Astrocyte (in vitro differentiated cells and primary cell): ENCODE data around the gene C2orf76. TPM values are rescaled to one million over a fixed set of nuclear protein-coding genes. Genes with fewer than 3 reads are reported as not detected.

ENCODE experiments used
- DNase-seq: peaks from one replicate; pipeline ENCODE4 v3.0.0-alpha.2; 2010; ENCODE audit warnings: low read depth
- FAIRE-seq: peaks from 2 replicates; lab custom pipeline; 2011; peaks lifted over from hg19 to GRCh38; lab: Jason Lieb, UNC
- H2AFZ ChIP-seq: 2 replicates; pipeline ENCODE4 v1.6.0; 2012; ENCODE audit warnings: low read depth, low read length, inconsistent platforms
- H3K27ac ChIP-seq: 2 replicates; pipeline ENCODE4 v1.5.1; 2011; ENCODE audit warnings: low read depth, low read length, inconsistent platforms
- H3K27me3 ChIP-seq: 2 replicates; pipeline ENCODE4 v1.6.0; 2011; ENCODE audit warnings: low read length, inconsistent platforms; ENCODE audit not compliant: insufficient read depth
- H3K36me3 ChIP-seq: 2 replicates; pipeline ENCODE4 v1.5.1; 2011; ENCODE audit warnings: low read length, inconsistent platforms; ENCODE audit not compliant: insufficient read depth
- H3K4me1 ChIP-seq: 2 replicates; pipeline ENCODE4 v1.5.1; 2011; ENCODE audit warnings: low read length, inconsistent platforms; ENCODE audit not compliant: insufficient read depth
- H3K4me2 ChIP-seq: 2 replicates; pipeline ENCODE4 v1.6.0; 2012; ENCODE audit warnings: low read length, inconsistent platforms
- H3K4me3 ChIP-seq: 2 replicates; pipeline ENCODE4 v1.5.1; 2011; ENCODE audit warnings: low read depth, mild to moderate bottlenecking, low read length, inconsistent platforms; ENCODE audit not compliant: insufficient read depth
- H3K79me2 ChIP-seq: 2 replicates; pipeline ENCODE4 v1.6.0; 2012; ENCODE audit warnings: mild to moderate bottlenecking, low read length, inconsistent platforms; ENCODE audit not compliant: insufficient read depth
- H3K9ac ChIP-seq: 2 replicates; pipeline ENCODE4 v1.6.0; 2012; ENCODE audit warnings: mild to moderate bottlenecking, low read length, inconsistent platforms
- H3K9me3 ChIP-seq: 2 replicates; pipeline ENCODE4 v1.5.1; 2012; ENCODE audit warnings: low read depth, mild to moderate bottlenecking, low read length, inconsistent platforms; ENCODE audit not compliant: insufficient read depth
- H4K20me1 ChIP-seq: 2 replicates; pipeline ENCODE4 v1.6.0; 2012; ENCODE audit warnings: low read length, inconsistent platforms; ENCODE audit not compliant: insufficient read depth
- H3K27ac Mint-ChIP-seq: one replicate; pipeline ENCODE4 v1.8.0; 2021; ENCODE audit warnings: mild to moderate bottlenecking, mixed read lengths; ENCODE audit not compliant: unreplicated experiment
- H3K27me3 Mint-ChIP-seq: one replicate; pipeline ENCODE4 v1.8.0; 2021; ENCODE audit warnings: low read depth, mixed read lengths; ENCODE audit not compliant: unreplicated experiment
- H3K36me3 Mint-ChIP-seq: one replicate; pipeline ENCODE4 v1.8.0; 2021; ENCODE audit warnings: low read depth, mixed read lengths; ENCODE audit not compliant: unreplicated experiment
- H3K4me1 Mint-ChIP-seq: one replicate; pipeline ENCODE4 v1.8.0; 2021; ENCODE audit warnings: low read depth, mixed read lengths; ENCODE audit not compliant: unreplicated experiment
- H3K4me3 Mint-ChIP-seq: one replicate; pipeline ENCODE4 v1.8.0; 2021; ENCODE audit warnings: mild to moderate bottlenecking, moderate library complexity, mixed read lengths; ENCODE audit not compliant: unreplicated experiment
- H3K9me3 Mint-ChIP-seq: one replicate; pipeline ENCODE4 v1.8.0; 2021; ENCODE audit warnings: mild to moderate bottlenecking, mixed read lengths; ENCODE audit not compliant: unreplicated experiment
- EZH2 ChIP-seq: IDR thresholded peaks from 2 replicates; pipeline ENCODE4 v1.6.1; 2012; ENCODE audit warnings: mild to moderate bottlenecking, low read length, inconsistent platforms; ENCODE audit not compliant: insufficient read depth
- total RNA-seq: library from RNA; stranded (reverse); gene quantifications from 2 replicates; pipeline ENCODE4 v1.2.1, GENCODE V29; 2021
- TF ChIP-seq, protein P1 (sequence below): IDR thresholded peaks from 2 replicates; pipeline ENCODE4 v1.5.1; 2011; ENCODE audit warnings: low read depth, mild to moderate bottlenecking, inconsistent platforms, low read length, moderate library complexity; ENCODE audit not compliant: insufficient read depth

C2orf76 gene
- total RNA-seq, 1 donor from 2014 or later: 9.2 TPM

DNA sequence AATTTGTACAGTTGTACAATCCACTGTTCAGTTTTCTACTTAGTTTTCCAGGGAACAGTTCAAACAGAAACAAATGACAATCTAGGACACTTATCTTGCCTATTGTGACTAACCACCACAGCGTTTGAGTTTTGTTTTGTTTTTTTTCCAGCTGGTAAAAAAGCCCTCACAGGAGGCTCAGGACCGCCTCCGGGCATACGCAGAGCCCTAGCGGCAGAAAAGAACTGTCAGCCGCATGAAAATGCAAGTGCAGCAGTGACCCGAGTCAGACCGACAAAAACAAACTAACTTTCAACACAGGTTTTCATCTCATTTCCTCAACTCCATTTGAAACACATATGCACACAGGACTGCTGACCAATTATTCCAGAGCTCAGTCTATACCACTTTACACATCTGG, 74.4 kb downstream of the C2orf76 start:
- Mint-ChIP-seq H3K4me3 (no peak overlapping the region), H3K36me3 (no peaks in the 10 kb centered on the region), H3K27ac (no peak overlapping the region), H3K27me3 (peaks cover 12% of the 10 kb centered on the region), H3K4me1 (peaks cover 4% of the 10 kb centered on the region), H3K9me3 (no peaks in the 10 kb centered on the region)
- peak overlapping the region; percentile 30 for H3K4me2 ChIP-seq
- H3K9me3 ChIP-seq: no peaks in the 10 kb centered on the region
- no peaks in the 10 kb centered on the region for H3K79me2 ChIP-seq
- H3K4me1 ChIP-seq: peaks cover 9% of the 10 kb centered on the region
- DNase-seq: peak; percentile 18
- no peaks in the 10 kb centered on the region for H3K27me3 ChIP-seq
- H3K9ac ChIP-seq: no peak overlapping the region
- no peak for FAIRE-seq
- no peak overlapping the region for H3K27ac ChIP-seq
- no peak overlapping the region for H3K4me3 ChIP-seq
- no peaks in the 10 kb centered on the region for H4K20me1 ChIP-seq
- TF ChIP-seq, protein P1, sequence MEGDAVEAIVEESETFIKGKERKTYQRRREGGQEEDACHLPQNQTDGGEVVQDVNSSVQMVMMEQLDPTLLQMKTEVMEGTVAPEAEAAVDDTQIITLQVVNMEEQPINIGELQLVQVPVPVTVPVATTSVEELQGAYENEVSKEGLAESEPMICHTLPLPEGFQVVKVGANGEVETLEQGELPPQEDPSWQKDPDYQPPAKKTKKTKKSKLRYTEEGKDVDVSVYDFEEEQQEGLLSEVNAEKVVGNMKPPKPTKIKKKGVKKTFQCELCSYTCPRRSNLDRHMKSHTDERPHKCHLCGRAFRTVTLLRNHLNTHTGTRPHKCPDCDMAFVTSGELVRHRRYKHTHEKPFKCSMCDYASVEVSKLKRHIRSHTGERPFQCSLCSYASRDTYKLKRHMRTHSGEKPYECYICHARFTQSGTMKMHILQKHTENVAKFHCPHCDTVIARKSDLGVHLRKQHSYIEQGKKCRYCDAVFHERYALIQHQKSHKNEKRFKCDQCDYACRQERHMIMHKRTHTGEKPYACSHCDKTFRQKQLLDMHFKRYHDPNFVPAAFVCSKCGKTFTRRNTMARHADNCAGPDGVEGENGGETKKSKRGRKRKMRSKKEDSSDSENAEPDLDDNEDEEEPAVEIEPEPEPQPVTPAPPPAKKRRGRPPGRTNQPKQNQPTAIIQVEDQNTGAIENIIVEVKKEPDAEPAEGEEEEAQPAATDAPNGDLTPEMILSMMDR: peak; percentile 34
- no peak for TF ChIP-seq EZH2
- no peak overlapping the region for H2AFZ ChIP-seq
- no peaks in the 10 kb centered on the region for H3K36me3 ChIP-seq

DNA sequence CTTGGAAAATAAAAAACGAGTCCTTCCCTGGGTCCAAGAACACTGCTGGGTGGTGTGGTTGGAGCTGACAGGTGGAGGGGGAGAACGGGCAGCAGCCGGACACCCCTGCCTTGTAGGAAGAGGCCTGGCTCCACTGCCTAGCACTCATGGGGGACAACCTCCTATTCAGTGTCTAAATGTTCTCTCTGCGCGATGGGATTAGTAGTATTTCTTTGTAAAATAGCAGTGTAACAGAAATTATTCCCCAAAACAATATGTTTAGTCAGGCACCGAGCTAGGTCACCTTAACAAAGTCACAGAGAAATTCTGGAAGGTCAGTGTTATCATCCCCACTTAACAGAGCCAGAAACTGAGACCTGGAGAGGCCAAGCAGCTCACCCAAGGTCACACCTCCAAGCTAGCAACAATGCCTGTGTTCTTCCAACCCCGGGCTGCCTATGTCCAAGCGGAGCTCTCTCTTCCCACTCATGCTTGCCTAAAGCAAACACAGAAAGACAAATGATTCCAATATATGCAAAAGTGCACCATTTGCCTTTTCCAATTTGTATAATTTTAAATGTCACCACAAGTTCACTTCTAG, 75.0 kb downstream of the C2orf76 start:
- FAIRE-seq: no peak

More for the DNA sequence above, 75.0 kb downstream of the C2orf76 start:
- DNase-seq: no peak
- no peak overlapping the region for H3K27ac ChIP-seq
- no peak overlapping the region for H3K9ac ChIP-seq
- H3K36me3 ChIP-seq: no peaks in the 10 kb centered on the region
- Mint-ChIP-seq H3K27me3 (peaks cover 12% of the 10 kb centered on the region), H3K4me1 (peaks cover 4% of the 10 kb centered on the region), H3K36me3 (peaks cover 1% of the 10 kb centered on the region), H3K9me3 (no peaks in the 10 kb centered on the region), H3K4me3 (no peak overlapping the region), H3K27ac (no peak overlapping the region)
- H3K4me2 ChIP-seq: peak overlapping the region; percentile 30
- TF ChIP-seq, protein P1: no peak
- no peak for TF ChIP-seq EZH2
- no peak overlapping the region for H2AFZ ChIP-seq
- no peaks in the 10 kb centered on the region for H3K79me2 ChIP-seq
- peaks cover 9% of the 10 kb centered on the region for H3K4me1 ChIP-seq
- no peak overlapping the region for H3K4me3 ChIP-seq
- no peaks in the 10 kb centered on the region for H4K20me1 ChIP-seq
- no peaks in the 10 kb centered on the region for H3K27me3 ChIP-seq
- H3K9me3 ChIP-seq: no peaks in the 10 kb centered on the region
